B cell (primary cell): ENCODE data around the gene C10orf53. TPM values are rescaled to one million over a fixed set of nuclear protein-coding genes. Genes with fewer than 3 reads are reported as not detected.

Experiments
- ATAC-seq: fragments of 200-7000 bp; cut with Tn5 transposase; one replicate; pipeline ENCODE4 v1.10.0; 2021; ENCODE audit warnings: low read depth, mild to moderate bottlenecking, moderate number of reproducible peaks, moderate library complexity
- CTCF ChIA-PET: fragments of 350-600 bp; sonication (Branson Sonifier 250); formaldehyde crosslinking; loops from one replicate; lab custom pipeline; 2021; ENCODE audit warnings: antibody characterized with exemption, inconsistent platforms; lab: Charles Lee
- POLR2A ChIA-PET: fragments of 350-600 bp; sonication (Branson Sonifier 250); formaldehyde crosslinking; loops from one replicate; lab custom pipeline; 2021; ENCODE audit warnings: antibody characterized with exemption; lab: Charles Lee
- DNase-seq: peaks from one replicate; pipeline ENCODE4 v3.0.0; 2013
- H2AFZ ChIP-seq: 2 replicates; pipeline ENCODE4 v1.6.1; 2012; ENCODE audit warnings: mild to moderate bottlenecking, low read depth, low read length; ENCODE audit not compliant: insufficient read depth, poor library complexity, severe bottlenecking
- H3K27ac ChIP-seq, 2 donors: 1 replicate in 1 of 2; 2 replicates in 1 of 2; pipeline ENCODE4 v1.5.1; 2012 to 2013; ENCODE audit warnings: low read length in 2 of 2, mild to moderate bottlenecking in 2 of 2, moderate library complexity in 1 of 2
- H3K27me3 ChIP-seq, 4 experiments: fragments of 200-600 bp in 1 of 4; sonication (generic) in 1 of 4; replicated peaks in 1 of 4; 1 replicate in 2 of 4; 2 replicates in 2 of 4; pipeline versions ENCODE4 v1.6.1 to v1.7.0; 2013 to 2016; ENCODE audit warnings: low read length in 3 of 4, mild to moderate bottlenecking in 2 of 4, mixed read lengths in 1 of 4, moderate library complexity in 1 of 4; ENCODE audit not compliant: insufficient read depth in 4 of 4, control insufficient read depth in 3 of 4; ENCODE audit errors: control extremely low read depth in 1 of 4
- H3K36me3 ChIP-seq, 2 experiments: replicated peaks in 1 of 2; 1 replicate in 1 of 2; 2 replicates in 1 of 2; pipeline versions ENCODE4 v1.6.1 to v1.7.1; 2013; ENCODE audit warnings: low read length in 1 of 2; ENCODE audit not compliant: insufficient read depth in 2 of 2, control insufficient read depth in 1 of 2; ENCODE audit errors: control extremely low read depth in 1 of 2, extremely low read depth in 1 of 2
- H3K4me1 ChIP-seq, 2 donors: fragments of 200-600 bp in 1 of 2; sonication (generic) in 1 of 2; 1 replicate in 1 of 2; 2 replicates in 1 of 2; pipeline versions ENCODE4 v1.5.1 to v1.6.1; 2013 to 2017; ENCODE audit warnings: low read length in 2 of 2; ENCODE audit not compliant: control insufficient read depth in 2 of 2, insufficient read depth in 2 of 2
- H3K4me2 ChIP-seq: replicated peaks from 2 replicates; pipeline ENCODE3; 2012; ENCODE audit warnings: mild to moderate bottlenecking, low read depth, low read length; ENCODE audit not compliant: poor library complexity, severe bottlenecking
- H3K4me3 ChIP-seq, 5 experiments: fragments of 200-600 bp in 1 of 5; sonication (generic) in 1 of 5; 1 replicate in 3 of 5; 2 replicates in 2 of 5; pipeline versions ENCODE4 v1.5.1 to v1.7.0; 2011 to 2016; ENCODE audit warnings: low read length in 4 of 5, mild to moderate bottlenecking in 4 of 5, low read depth in 2 of 5, control low read depth in 1 of 5, moderate library complexity in 1 of 5; ENCODE audit not compliant: insufficient read depth in 1 of 5; ENCODE audit errors: control extremely low read depth in 1 of 5, extremely low read depth in 1 of 5
- H3K79me2 ChIP-seq: fragments of 200-600 bp; sonication (generic); one replicate; pipeline ENCODE4 v1.6.0; 2016; ENCODE audit warnings: low read length; ENCODE audit not compliant: control insufficient read depth, insufficient read depth
- H3K9ac ChIP-seq: fragments of 200-600 bp; sonication (generic); 2 replicates; pipeline ENCODE4 v1.6.1; 2017; ENCODE audit warnings: mild to moderate bottlenecking, low read length, moderate library complexity
- H3K9me3 ChIP-seq, 3 donors: one replicate each; pipeline versions ENCODE4 v1.6.1 to v1.7.1; 2013; ENCODE audit warnings: low read length in 2 of 3; ENCODE audit not compliant: control insufficient read depth in 2 of 3, insufficient read depth in 1 of 3; ENCODE audit errors: control extremely low read depth in 1 of 3
- H4K20me1 ChIP-seq: 2 replicates; pipeline ENCODE4 v1.6.0; 2012; ENCODE audit warnings: mild to moderate bottlenecking, low read length; ENCODE audit not compliant: insufficient read depth, control insufficient read depth, poor library complexity, severe bottlenecking
- H3K27ac Mint-ChIP-seq: one replicate; pipeline ENCODE4 v1.8.0; 2021; ENCODE audit warnings: mixed read lengths
- H3K27me3 Mint-ChIP-seq: one replicate; pipeline ENCODE4 v1.8.0; 2021; ENCODE audit warnings: mixed read lengths
- H3K4me1 Mint-ChIP-seq: one replicate; pipeline ENCODE4 v1.8.0; 2021; ENCODE audit warnings: mixed read lengths
- H3K4me3 Mint-ChIP-seq: one replicate; pipeline ENCODE4 v1.8.0; 2021; ENCODE audit warnings: mixed read lengths
- H3K9me3 Mint-ChIP-seq: one replicate; pipeline ENCODE4 v1.8.0; 2022; ENCODE audit warnings: mixed read lengths; ENCODE audit not compliant: insufficient read depth
- EZH2 ChIP-seq: IDR thresholded peaks from 2 replicates; pipeline ENCODE4 v1.6.1; 2012; ENCODE audit warnings: borderline replicate concordance, low read depth, mild to moderate bottlenecking, moderate library complexity, low read length; ENCODE audit not compliant: insufficient read depth, poor library complexity, severe bottlenecking
- WGBS: methylation state at CpG from one replicate; pipeline ENCODE4 v1.1.5; 2013; ENCODE audit warnings: missing lambda C conversion rate; ENCODE audit not compliant: insufficient coverage; 5-methylcytosine and 5-hydroxymethylcytosine counted together
- intact Hi-C: fragments of 100-400 bp; cut with micrococcal nuclease; formaldehyde crosslinking; loops from one replicate; pipeline ENCODE4 v1.10.0; 2022
- polyA plus RNA-seq: library from polyadenylated mRNA; depleted of rRNA; stranded (reverse); fragments of >200 nt; gene quantifications from 2 replicates; pipeline ENCODE4 v1.2.3, GENCODE V29; 2012
- total RNA-seq, 2 donors: library from RNA; stranded (reverse); fragments of 120-200 nt in 1 of 2; gene quantifications; 1 replicate in 1 of 2; 2 replicates in 1 of 2; pipeline versions ENCODE4 v1.2.3 to v1.2.4, GENCODE V29; 2013 to 2022
- TF ChIP-seq, protein P1 (sequence below): fragments of 200-600 bp; IDR thresholded peaks from one replicate; pipeline ENCODE4 v1.8.0; 2022; ENCODE audit warnings: antibody characterized with exemption, mild to moderate bottlenecking

The C10orf53 gene
- total and polyA plus RNA-seq, 2 donors (not counting 1 experiment from before 2014, with no cell fraction given), result not detected

DNA sequence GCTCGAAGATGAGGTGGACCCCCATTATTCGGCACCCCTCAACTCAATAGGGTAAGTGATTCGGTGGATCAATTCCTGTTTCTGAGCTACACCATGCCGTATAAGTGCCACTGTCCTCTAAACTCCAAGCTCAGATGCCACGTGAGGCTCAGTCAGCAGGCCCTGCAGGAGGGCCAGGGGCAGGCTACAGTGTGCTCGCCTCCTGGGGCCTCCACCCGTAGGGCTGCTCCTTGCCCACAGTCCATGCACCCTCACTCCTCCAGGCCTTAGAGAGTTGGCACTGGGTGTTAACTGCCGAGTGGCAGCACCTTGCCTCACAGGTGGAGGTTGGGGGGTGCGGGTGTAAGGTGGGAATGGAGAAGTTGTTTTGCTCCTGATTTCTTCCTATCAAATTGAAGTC is 12.1 kb downstream of the C10orf53 start:
- peaks cover 0 to 42% (median 13%) of the 10 kb centered on the region in 4 experiments for H3K27me3 ChIP-seq
- intact Hi-C loops, result no loop called here

DNA sequence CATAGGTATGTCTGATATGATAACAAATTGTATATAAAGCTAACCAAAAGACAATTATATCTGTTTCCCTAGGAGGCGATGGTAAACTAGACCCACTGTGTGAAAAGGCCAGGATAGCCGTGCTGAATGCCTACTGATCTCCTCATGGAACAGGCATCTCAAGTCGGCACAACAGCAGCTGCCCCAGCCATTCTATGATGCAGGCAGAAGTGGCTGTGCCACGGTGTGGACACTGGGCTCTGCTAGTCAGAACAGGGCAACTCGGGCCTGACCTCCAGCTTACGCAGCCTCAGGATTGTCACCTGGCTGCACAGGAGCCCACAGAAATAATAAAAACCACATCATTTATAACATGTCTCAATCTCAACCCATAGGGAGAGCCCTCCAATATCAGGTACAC is 15.0 kb downstream of the C10orf53 start:
- ATAC-seq (no peak), DNase-seq (no peak)
- CTCF ChIA-PET, result no interaction called here
- Mint-ChIP-seq H3K27me3 (peaks cover 39% of the 10 kb centered on the region), H3K4me1 (no peaks in the 10 kb centered on the region), H3K9me3 (no peaks in the 10 kb centered on the region), H3K27ac (no peak overlapping the region), H3K4me3 (no peak overlapping the region)
- intact Hi-C loops, result no loop called here
- POLR2A ChIA-PET, result no interaction called here
- H3K9me3 ChIP-seq, result peaks cover 0 to 3% (median 0%) of the 10 kb centered on the region in 3 donors
- TF ChIP-seq, protein P1, sequence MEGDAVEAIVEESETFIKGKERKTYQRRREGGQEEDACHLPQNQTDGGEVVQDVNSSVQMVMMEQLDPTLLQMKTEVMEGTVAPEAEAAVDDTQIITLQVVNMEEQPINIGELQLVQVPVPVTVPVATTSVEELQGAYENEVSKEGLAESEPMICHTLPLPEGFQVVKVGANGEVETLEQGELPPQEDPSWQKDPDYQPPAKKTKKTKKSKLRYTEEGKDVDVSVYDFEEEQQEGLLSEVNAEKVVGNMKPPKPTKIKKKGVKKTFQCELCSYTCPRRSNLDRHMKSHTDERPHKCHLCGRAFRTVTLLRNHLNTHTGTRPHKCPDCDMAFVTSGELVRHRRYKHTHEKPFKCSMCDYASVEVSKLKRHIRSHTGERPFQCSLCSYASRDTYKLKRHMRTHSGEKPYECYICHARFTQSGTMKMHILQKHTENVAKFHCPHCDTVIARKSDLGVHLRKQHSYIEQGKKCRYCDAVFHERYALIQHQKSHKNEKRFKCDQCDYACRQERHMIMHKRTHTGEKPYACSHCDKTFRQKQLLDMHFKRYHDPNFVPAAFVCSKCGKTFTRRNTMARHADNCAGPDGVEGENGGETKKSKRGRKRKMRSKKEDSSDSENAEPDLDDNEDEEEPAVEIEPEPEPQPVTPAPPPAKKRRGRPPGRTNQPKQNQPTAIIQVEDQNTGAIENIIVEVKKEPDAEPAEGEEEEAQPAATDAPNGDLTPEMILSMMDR, result no peak
- no peak for TF ChIP-seq EZH2
- no peak overlapping the region for H3K9ac ChIP-seq
- H3K4me3 ChIP-seq, result no peak overlapping the region
- H3K4me2 ChIP-seq, result no peak overlapping the region
- no peak overlapping the region for H2AFZ ChIP-seq
- H3K4me1 ChIP-seq, result no peaks in the 10 kb centered on the region
- H4K20me1 ChIP-seq, result no peaks in the 10 kb centered on the region
- H3K36me3 ChIP-seq, result no peaks in the 10 kb centered on the region
- H3K27ac ChIP-seq, result no peak overlapping the region
- peaks cover 0 to 21% (median 5%) of the 10 kb centered on the region in 4 experiments for H3K27me3 ChIP-seq
- WGBS, result 84% methylated on average over 6 of the region's 6 CpGs
- no peaks in the 10 kb centered on the region for H3K79me2 ChIP-seq

More for the DNA sequence above, 12.1 kb downstream of the C10orf53 start:
- Mint-ChIP-seq H3K27me3 (peaks cover 58% of the 10 kb centered on the region), H3K4me3 (no peak overlapping the region), H3K9me3 (peaks cover 5% of the 10 kb centered on the region), H3K4me1 (no peaks in the 10 kb centered on the region), H3K27ac (no peak overlapping the region)
- CTCF ChIA-PET, result no interaction called here
- H3K9ac ChIP-seq, result no peak overlapping the region
- no peaks in the 10 kb centered on the region for H4K20me1 ChIP-seq
- no peaks in the 10 kb centered on the region for H3K79me2 ChIP-seq
- H3K36me3 ChIP-seq, result no peaks in the 10 kb centered on the region
- H3K9me3 ChIP-seq, result peaks cover 0 to 10% (median 3%) of the 10 kb centered on the region in 3 donors
- H3K4me3 ChIP-seq, result no peak overlapping the region
- DNase-seq, result no peak
- ATAC-seq, result no peak
- TF ChIP-seq, protein P1, result no peak
- no peak for TF ChIP-seq EZH2
- POLR2A ChIA-PET, result no interaction called here
- H3K4me2 ChIP-seq, result no peak overlapping the region
- no peak overlapping the region for H2AFZ ChIP-seq
- H3K4me1 ChIP-seq, result no peaks in the 10 kb centered on the region
- 45% methylated on average over 8 of the region's 9 CpGs for WGBS
- H3K27ac ChIP-seq, result no peak overlapping the region
